CD4-positive, alpha-beta T cell (primary cell): ENCODE measurements around the gene MAGOHB. TPM values are rescaled to one million over a fixed set of nuclear protein-coding genes. Genes with fewer than 3 reads are reported as not detected.

Experiments used
- ATAC-seq: fragments of 200-7000 bp; cut with Tn5 transposase; one replicate; pipeline ENCODE4 v1.10.0; 2022; ENCODE audit warnings: mild to moderate bottlenecking; ENCODE audit not compliant: poor library complexity
- CTCF ChIA-PET: fragments of 350-600 bp; sonication (Branson Sonifier 250); formaldehyde crosslinking; loops from one replicate; lab custom pipeline; 2021; ENCODE audit warnings: antibody characterized with exemption, inconsistent platforms; lab: Charles Lee
- POLR2A ChIA-PET: fragments of 350-600 bp; sonication (Branson Sonifier 250); formaldehyde crosslinking; loops from one replicate; lab custom pipeline; 2021; ENCODE audit warnings: antibody characterized with exemption, inconsistent platforms; lab: Charles Lee
- DNase-seq, 14 experiments: peaks; one replicate each; pipeline ENCODE4 v3.0.0-alpha.2; 2013 to 2020; ENCODE audit warnings: mixed read lengths in 2 of 14
- H3K27ac ChIP-seq, 2 donors: one replicate each; pipeline versions ENCODE4 v1.5.1 to v1.7.0; 2013; ENCODE audit warnings: low read length in 2 of 2, low read depth in 1 of 2, mild to moderate bottlenecking in 1 of 2
- H3K27me3 ChIP-seq, 2 experiments: 1 replicate in 1 of 2; 2 replicates in 1 of 2; pipeline versions ENCODE4 v1.6.1 to v1.7.0; 2013; ENCODE audit warnings: low read length in 2 of 2, control low read depth in 1 of 2, mild to moderate bottlenecking in 1 of 2, moderate library complexity in 1 of 2; ENCODE audit not compliant: insufficient read depth in 2 of 2, control insufficient read depth in 1 of 2
- H3K36me3 ChIP-seq: one replicate; pipeline ENCODE4 v1.6.1; 2013; ENCODE audit warnings: low read length, control low read depth; ENCODE audit not compliant: insufficient read depth
- H3K4me1 ChIP-seq: one replicate; pipeline ENCODE4 v1.6.1; 2013; ENCODE audit warnings: low read length, control low read depth; ENCODE audit not compliant: insufficient read depth
- H3K4me3 ChIP-seq: one replicate; pipeline ENCODE4 v1.5.1; 2013; ENCODE audit warnings: mild to moderate bottlenecking, low read length, moderate library complexity
- H3K9me3 ChIP-seq, 2 experiments: 1 replicate in 1 of 2; 2 replicates in 1 of 2; pipeline versions ENCODE4 v1.6.1 to v1.7.0; 2013; ENCODE audit warnings: low read length in 2 of 2, mild to moderate bottlenecking in 2 of 2, control low read depth in 1 of 2, moderate library complexity in 1 of 2; ENCODE audit not compliant: control insufficient read depth in 1 of 2, insufficient read depth in 1 of 2
- H3K27ac Mint-ChIP-seq: one replicate; pipeline ENCODE4 v1.8.0; 2020; ENCODE audit warnings: mixed read lengths
- H3K27me3 Mint-ChIP-seq: one replicate; pipeline ENCODE4 v1.8.0; 2021; ENCODE audit warnings: mixed read lengths
- H3K36me3 Mint-ChIP-seq: one replicate; pipeline ENCODE4 v1.8.0; 2021; ENCODE audit warnings: low read depth, mixed read lengths
- H3K4me1 Mint-ChIP-seq: one replicate; pipeline ENCODE4 v1.8.0; 2021; ENCODE audit warnings: low read depth, mixed read lengths
- H3K4me3 Mint-ChIP-seq: one replicate; pipeline ENCODE4 v1.8.0; 2020; ENCODE audit warnings: mild to moderate bottlenecking, mixed read lengths
- H3K9me3 Mint-ChIP-seq: one replicate; pipeline ENCODE4 v1.8.0; 2020; ENCODE audit warnings: mixed read lengths
- intact Hi-C, 2 experiments: fragments of 100-400 bp; cut with DNase I in 1 of 2; cut with micrococcal nuclease in 1 of 2; formaldehyde crosslinking; loops; one replicate each; pipeline versions ENCODE4 v1.15.1 to v1.9.0; 2023 to 2025; cut with DNase I, micrococcal nuclease
- total RNA-seq, 174 experiments: library from RNA in 2 of 174; stranded (reverse) in 2 of 174; gene quantifications; one replicate each; pipeline ENCODE4 v1.2.3 and lab custom pipeline; 2021 to 2026
- TF ChIP-seq, protein P1 (sequence below): fragments of 200-600 bp; IDR thresholded peaks from one replicate; pipeline ENCODE4 v1.8.0; 2022; ENCODE audit warnings: antibody characterized with exemption, mild to moderate bottlenecking

The MAGOHB gene
- total RNA-seq, 2 experiments from 2014 or later = 7.5 to 7.7 TPM

DNA sequence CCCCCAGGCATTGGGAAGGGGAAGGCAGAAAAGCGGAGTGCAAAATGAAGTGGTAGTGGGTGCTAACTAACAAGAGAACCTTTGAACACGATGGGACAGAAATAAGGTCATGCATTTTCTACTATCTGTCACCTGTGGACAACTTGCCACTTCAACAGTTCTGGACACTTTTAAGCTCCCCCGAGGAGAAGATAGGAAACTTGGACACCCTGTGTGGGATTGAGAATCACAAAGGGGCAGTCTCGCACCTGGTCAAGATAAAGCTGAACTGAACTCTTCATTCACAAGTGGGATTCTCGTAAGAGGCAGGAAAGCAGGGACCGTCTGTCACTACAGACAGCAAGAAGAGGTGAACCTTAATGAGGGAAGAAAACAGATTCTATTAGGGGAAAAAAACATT lies 56.1 kb downstream of the MAGOHB start:
- Mint-ChIP-seq H3K27me3 (peaks cover 3% of the 10 kb centered on the region), H3K4me3 (no peak overlapping the region), H3K9me3 (no peaks in the 10 kb centered on the region), H3K27ac (no peak overlapping the region), H3K36me3 (no peaks in the 10 kb centered on the region), H3K4me1 (peaks cover 18% of the 10 kb centered on the region)
- Histone ChIP-seq H3K4me3 (no peak overlapping the region), H3K27ac (no peak overlapping the region), H3K9me3 (no peaks in the 10 kb centered on the region), H3K36me3 (no peaks in the 10 kb centered on the region), H3K27me3 (no peaks in the 10 kb centered on the region), H3K4me1 (no peaks in the 10 kb centered on the region)
- intact Hi-C loops = no loop called here
- POLR2A ChIA-PET = no interaction called here
- CTCF ChIA-PET = no interaction called here
- TF ChIP-seq, protein P1, sequence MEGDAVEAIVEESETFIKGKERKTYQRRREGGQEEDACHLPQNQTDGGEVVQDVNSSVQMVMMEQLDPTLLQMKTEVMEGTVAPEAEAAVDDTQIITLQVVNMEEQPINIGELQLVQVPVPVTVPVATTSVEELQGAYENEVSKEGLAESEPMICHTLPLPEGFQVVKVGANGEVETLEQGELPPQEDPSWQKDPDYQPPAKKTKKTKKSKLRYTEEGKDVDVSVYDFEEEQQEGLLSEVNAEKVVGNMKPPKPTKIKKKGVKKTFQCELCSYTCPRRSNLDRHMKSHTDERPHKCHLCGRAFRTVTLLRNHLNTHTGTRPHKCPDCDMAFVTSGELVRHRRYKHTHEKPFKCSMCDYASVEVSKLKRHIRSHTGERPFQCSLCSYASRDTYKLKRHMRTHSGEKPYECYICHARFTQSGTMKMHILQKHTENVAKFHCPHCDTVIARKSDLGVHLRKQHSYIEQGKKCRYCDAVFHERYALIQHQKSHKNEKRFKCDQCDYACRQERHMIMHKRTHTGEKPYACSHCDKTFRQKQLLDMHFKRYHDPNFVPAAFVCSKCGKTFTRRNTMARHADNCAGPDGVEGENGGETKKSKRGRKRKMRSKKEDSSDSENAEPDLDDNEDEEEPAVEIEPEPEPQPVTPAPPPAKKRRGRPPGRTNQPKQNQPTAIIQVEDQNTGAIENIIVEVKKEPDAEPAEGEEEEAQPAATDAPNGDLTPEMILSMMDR = no peak
- ATAC-seq (no peak), DNase-seq (no peak)

DNA sequence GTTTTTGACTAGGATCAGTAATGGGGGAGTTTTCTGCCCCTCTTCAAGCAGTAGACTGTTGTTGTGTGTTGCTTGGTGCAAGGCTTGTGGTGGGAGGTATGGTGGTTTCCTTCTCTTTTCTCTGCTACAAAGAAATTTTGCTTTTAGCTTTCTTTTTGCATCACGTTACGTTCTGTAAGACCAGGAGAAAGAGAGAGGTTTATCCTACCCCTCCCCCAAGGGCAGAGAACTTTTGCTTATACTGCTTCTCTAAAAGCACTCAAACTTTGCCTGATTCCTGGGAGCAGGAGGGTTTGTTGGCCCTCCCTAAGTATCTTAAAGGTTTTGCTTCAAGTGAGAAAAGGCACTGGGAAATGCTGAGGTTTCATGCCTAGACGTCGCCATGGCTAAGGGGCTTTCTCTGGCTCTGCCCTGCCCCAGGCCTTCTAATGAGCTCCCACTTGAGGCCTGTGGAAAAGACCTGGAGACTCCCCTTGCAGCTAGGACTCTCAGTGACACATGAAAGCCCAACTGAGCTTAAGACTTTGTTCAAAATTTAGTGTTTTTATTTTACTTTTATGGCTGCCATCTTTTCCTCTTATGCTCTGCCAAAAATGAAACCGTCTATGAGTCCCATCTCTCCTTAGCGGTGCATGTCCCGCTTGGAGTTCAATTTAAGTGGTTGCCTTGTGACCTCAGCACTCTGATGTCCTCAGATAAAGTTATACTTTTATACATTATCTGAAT lies 58.5 kb downstream of the MAGOHB start:
- TF ChIP-seq, protein P1 = no peak
- Histone ChIP-seq H3K4me1 (no peaks in the 10 kb centered on the region), H3K36me3 (no peaks in the 10 kb centered on the region), H3K27me3 (no peaks in the 10 kb centered on the region), H3K9me3 (peaks cover 0 to 5% of the 10 kb centered on the region in 2 experiments), H3K4me3 (no peak overlapping the region), H3K27ac (no peak overlapping the region)
- H3K27ac Mint-ChIP-seq = peak overlapping the region; percentile 59
- peak; percentile 43 for ATAC-seq
- H3K4me1 Mint-ChIP-seq = peaks cover 18% of the 10 kb centered on the region
- no peaks in the 10 kb centered on the region for H3K27me3 Mint-ChIP-seq
- ChIA-PET CTCF (no interaction called here), POLR2A (interaction anchor here (1.3 kb wide), 1 partner anchor 59 kb away, joined by 3 read pairs; no protein-coding TSS in a partner anchor)
- intact Hi-C loops = no loop called here
- H3K36me3 Mint-ChIP-seq = no peaks in the 10 kb centered on the region
- peak overlapping the region; percentile 58 for H3K4me3 Mint-ChIP-seq
- DNase-seq = peak in 2 of 14 experiments; percentile 14 to 67
- H3K9me3 Mint-ChIP-seq = no peaks in the 10 kb centered on the region

DNA sequence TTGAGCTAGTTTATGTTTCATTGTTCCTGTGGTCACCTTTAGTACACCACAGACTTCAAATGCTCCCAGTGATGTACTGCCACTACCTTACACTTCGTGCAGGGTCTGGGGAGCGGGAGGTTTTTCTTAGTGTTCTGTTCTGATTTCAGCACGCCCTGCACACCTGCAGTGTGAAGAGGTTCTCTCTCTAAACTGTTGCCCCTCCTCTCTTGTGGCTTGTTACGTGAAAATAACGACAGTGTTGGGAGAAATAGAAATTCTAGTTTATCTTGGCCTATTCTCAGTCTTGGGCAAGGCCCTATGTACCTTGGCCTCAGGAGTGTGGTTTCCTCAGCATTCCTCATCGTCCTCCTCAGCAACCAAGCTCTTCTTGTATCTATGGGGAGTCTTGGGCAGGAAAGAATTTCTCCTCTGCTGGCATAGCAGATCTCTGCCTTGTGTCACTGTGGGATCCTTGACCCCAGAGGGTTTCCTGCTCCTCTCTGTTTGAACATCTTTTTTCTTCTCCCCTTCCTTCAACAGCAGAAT lies 59.1 kb downstream of the MAGOHB start:
- no peak overlapping the region for H3K4me3 ChIP-seq
- TF ChIP-seq, protein P1 = no peak
- Mint-ChIP-seq H3K4me1 (peaks cover 15% of the 10 kb centered on the region), H3K4me3 (peak overlapping the region; percentile 46), H3K36me3 (no peaks in the 10 kb centered on the region), H3K27ac (peak overlapping the region; percentile 59), H3K9me3 (no peaks in the 10 kb centered on the region), H3K27me3 (no peaks in the 10 kb centered on the region)
- H3K9me3 ChIP-seq = peaks cover 0 to 5% of the 10 kb centered on the region in 2 experiments
- peak; percentile 39 for ATAC-seq
- no peak overlapping the region for H3K27ac ChIP-seq
- no peaks in the 10 kb centered on the region for H3K36me3 ChIP-seq
- intact Hi-C loops = no loop called here
- no peaks in the 10 kb centered on the region for H3K4me1 ChIP-seq
- ChIA-PET POLR2A (interaction anchor here (0.6 to 1.3 kb wide), 2 partner anchors 59 to 346 kb away, joined by 3 read pairs; no protein-coding TSS in a partner anchor), CTCF (interaction anchor here (0.7 kb wide), 1 partner anchor 8 kb away, joined by 3 read pairs; no protein-coding TSS in a partner anchor)
- peak in 1 of 14 experiments; percentile 74 for DNase-seq
- H3K27me3 ChIP-seq = no peaks in the 10 kb centered on the region

Other genes with a start within 250 kb of the MAGOHB start
- 1 to 10 TPM in 1 of 2 experiments, under 1 TPM in 1; 0.96 to 1.0 TPM for gene KLRK1, start 223.6 kb downstream of the MAGOHB start, total RNA-seq
- gene KLRC4, start 203.9 kb downstream of the MAGOHB start, total RNA-seq = not detected
- gene KLRC3, start 193.0 kb downstream of the MAGOHB start, total RNA-seq = not detected
- under 1 TPM in 1 of 2 experiments, not detected in 1; 0.22 TPM for gene KLRC2, start 177.6 kb downstream of the MAGOHB start, total RNA-seq
- not detected for gene KLRC1, start 160.2 kb downstream of the MAGOHB start, total RNA-seq
- 1 to 10 TPM; 1.1 to 1.2 TPM for gene EIF2S3B, start 107.7 kb downstream of the MAGOHB start, total RNA-seq
- not detected for gene STYK1, start 60.4 kb upstream of the MAGOHB start, total RNA-seq
- 10 to 100 TPM; 35.9 to 37.4 TPM for gene YBX3, start 109.7 kb upstream of the MAGOHB start, total RNA-seq
- gene TAS2R7, start 189.0 kb upstream of the MAGOHB start, total RNA-seq = not detected
- not detected for gene TAS2R8, start 193.7 kb upstream of the MAGOHB start, total RNA-seq
- gene TAS2R9, start 196.6 kb upstream of the MAGOHB start, total RNA-seq = not detected
- not detected for gene TAS2R10, start 212.7 kb upstream of the MAGOHB start, total RNA-seq
- gene PRR4, start 235.9 kb upstream of the MAGOHB start, total RNA-seq = not detected